Panc1 (cell line): ENCODE results near the gene NFX1.
"Not testable (repeated sequence)": the region's sequence is repeated elsewhere in the genome, so short reads cannot be mapped to it uniquely, and the experiment has no call there.

Experiments used
- CTCF ChIP-seq: fragments of 450-650 bp; IDR thresholded peaks from 2 replicates; pipeline ENCODE4 v1.5.1; 2017; ENCODE audit warnings: mild to moderate bottlenecking
- POLR2AphosphoS5 ChIP-seq: IDR thresholded peaks from 2 replicates; pipeline ENCODE4 v1.6.1; 2012; ENCODE audit warnings: mild to moderate bottlenecking, low read depth, low read length, moderate library complexity
- REST ChIP-seq, 2 experiments: IDR thresholded peaks; 2 replicates each; pipeline ENCODE4 v1.6.1; 2011 to 2012; ENCODE audit warnings: low read depth in 2 of 2, control low read depth in 1 of 2, low read length in 1 of 2, mild to moderate bottlenecking in 1 of 2, moderate library complexity in 1 of 2; ENCODE audit not compliant: insufficient read depth in 1 of 2
- SIN3A ChIP-seq: IDR thresholded peaks from 2 replicates; pipeline ENCODE4 v1.6.1; 2012; ENCODE audit warnings: low read depth, mild to moderate bottlenecking, low read length, moderate library complexity, borderline replicate concordance; ENCODE audit not compliant: insufficient read depth
- TCF7L2 ChIP-seq: IDR thresholded peaks from 2 replicates; pipeline ENCODE4 v1.6.1; 2011; ENCODE audit warnings: mild to moderate bottlenecking, low read depth, low read length, inconsistent platforms

GRCh38 chr9:33401809-33402208 lies 111.5 kb downstream of the NFX1 start:
- TF ChIP-seq CTCF; SIN3A; REST (IDR thresholded peaks at IDR 0.05; ENCODE audit: insufficient read depth in 1 of 2, low read depth in 2 of 2, low read length in 1 of 2); POLR2AphosphoS5; TCF7L2: not testable (repeated sequence)
